ENCODE results near the gene KIF1A.
"Not testable (repeated sequence)": the region's sequence is repeated elsewhere in the genome, so short reads cannot be mapped to it uniquely, and the experiment has no call there.

The KIF1A gene

GRCh38 chr2:240716130-240716798, 103.8 kb downstream of the KIF1A start:
- no peak for DNase-seq

DNA sequence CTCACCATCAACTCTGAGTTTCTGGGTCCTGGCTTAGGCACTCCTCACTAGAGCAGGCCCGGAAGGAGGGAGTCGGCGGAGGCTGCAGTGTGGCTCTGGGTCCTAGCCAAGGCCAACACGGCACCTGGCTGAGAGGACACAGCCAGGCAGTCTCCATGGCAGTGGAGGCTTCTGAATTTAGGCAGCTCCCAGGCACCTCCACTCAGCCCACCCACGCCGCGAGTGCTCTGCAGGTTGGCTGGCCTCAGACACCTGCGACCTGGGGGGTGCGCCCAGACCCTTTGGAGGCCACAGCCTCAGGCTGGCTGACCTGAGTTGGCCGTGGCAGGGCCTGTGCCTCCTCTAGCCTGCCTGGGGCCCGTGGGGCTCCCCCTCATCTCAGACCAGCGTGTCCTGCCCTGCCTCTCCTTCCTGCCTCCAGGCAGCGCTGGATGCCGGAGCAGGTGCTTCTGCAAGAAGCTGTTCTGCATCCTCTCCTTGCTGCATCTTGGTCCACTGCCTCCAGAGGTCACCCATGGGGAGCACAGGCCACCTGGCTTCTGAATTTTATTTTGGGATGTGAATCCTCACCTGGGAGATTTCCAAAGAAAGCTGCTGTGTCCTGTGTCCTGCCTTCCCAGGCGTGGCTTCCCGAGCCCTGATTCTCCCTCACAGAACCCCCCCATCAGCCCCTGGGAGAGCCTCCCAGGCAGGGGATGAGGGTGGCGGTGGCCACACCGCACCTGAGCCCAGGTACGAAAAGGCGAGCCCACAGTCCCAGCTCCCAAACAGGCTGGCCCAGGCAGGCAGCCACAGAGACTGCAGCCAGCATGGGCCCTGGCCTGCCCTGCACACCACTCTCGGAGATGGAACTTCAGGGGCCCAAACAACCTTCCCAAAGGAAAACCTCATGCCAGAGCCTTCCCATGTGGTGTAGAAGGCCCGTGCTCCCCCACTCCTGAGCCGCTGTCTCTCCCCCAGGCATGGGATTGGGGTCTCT, 105.0 kb downstream of the KIF1A start:
- DNase-seq = no peak

GRCh38 chr2:240713928-240714746, 105.9 kb downstream of the KIF1A start:
- DNase-seq = no peak

DNA sequence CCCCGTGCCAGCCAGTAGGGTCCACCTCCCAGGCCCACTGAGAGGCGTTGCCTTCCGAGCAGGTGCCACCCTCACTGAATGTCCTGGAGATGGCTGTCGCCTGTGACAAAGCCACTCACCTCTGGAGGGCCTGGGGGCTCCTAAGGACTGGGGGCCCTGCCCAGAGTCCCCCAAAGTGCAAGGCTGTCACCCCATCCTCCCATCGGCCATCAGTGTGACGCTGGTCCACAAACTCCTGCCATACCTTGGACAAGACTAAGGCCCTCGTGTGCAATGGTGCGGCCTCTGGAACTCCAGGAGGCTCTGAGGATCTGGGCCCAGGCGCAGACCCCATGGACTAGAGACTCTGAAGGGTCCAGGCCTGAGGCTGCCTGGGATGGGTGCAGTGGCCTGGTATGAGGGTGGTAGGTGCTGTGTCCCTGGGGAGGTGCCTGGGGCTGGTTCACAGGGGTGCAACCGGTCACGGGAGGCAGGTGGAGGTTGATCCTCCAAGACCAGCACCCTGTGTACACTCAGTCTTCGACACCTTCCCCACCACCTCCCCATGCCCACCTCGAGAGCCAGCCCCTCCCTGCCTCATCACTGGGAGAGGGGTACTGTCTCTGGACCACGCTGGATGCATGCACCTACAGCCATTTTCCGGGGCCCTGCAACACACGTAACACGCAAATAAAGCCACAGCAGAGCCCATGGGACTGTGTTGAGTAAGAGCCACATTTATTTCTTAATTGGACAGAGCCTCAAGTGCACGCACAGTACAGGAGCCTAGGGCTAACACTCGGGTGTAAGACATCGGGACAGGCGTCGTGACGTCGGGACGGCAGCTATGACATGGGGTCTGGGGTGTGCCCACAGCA, 106.7 kb downstream of the KIF1A start:
- DNase-seq = no peak

GRCh38 chr2:240712121-240712520, 107.9 kb downstream of the KIF1A start:
- DNase-seq = no peak

GRCh38 chr2:240711701-240712100, 108.3 kb downstream of the KIF1A start:
- no peak for DNase-seq

DNA sequence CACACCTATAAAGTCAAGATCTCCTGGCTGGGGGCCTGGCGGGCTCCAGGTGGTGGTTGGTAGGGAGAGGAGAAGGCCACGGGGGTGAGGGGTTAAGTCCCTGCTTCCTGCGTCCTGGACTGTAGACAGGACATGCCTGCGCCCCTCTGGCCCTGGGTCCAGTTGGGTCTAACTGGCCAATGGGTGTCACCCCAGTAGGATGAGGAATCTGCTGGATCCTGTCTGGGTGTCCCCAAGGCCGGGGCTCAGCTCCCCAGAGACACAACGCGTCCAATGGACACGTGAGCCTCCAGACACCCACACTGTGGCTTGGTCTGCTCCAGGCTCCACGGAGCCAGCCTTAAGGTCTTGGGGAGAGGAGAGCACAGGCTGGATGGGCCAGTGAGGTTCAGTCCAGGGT, 108.7 kb downstream of the KIF1A start:
- DNase-seq = no peak

DNA sequence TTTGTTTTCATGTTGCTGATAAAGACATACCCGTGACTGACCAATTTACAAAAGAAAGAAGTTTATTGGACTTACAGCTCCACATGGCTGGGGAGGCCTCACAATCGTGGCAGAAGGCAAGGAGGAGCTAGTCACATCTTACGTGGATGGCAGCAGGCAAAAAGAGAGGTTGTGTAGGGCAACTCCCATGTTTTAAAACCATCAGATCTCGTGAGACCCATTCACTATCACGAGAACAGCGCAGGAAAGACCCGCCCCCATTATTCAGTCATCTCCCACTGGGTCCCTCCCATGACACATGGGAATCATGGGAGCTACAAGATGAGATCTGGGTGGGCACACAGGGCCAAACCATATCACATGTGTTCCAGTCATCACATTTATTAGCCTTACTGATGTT, 111.6 kb downstream of the KIF1A start:
- DNase-seq = no peak

- no peak for DNase-seq
Measured at GRCh38 chr2:240707821-240708220, 112.2 kb downstream of the KIF1A start.

- DNase-seq = no peak
Measured at GRCh38 chr2:240707043-240707756, 112.8 kb downstream of the KIF1A start.

GRCh38 chr2:240705204-240705791, 114.7 kb downstream of the KIF1A start:
- no peak for DNase-seq

- DNase-seq = no peak
Measured at GRCh38 chr2:240704651-240705050, 115.4 kb downstream of the KIF1A start.

GRCh38 chr2:240703417-240704341, 116.3 kb downstream of the KIF1A start:
- DNase-seq = no peak

DNA sequence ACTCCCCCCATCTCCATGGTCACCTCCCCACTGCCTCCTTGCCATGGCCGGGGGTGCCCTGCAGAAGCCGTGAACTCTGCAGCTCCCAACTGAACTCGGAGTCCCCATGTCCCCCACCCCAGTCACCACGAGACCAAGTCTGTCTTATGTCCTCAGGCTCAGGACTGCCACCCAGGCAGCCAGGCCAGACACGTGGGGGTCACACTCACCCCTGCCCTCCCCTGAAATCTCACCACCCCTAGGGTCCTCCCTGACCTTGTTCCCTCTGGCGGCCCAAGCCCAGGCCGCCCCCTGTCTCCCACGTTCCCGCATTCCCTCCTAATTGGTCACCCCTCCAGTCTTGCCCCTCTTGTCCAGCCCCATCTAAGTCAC, 117.4 kb downstream of the KIF1A start:
- no peak for DNase-seq

GRCh38 chr2:240701736-240702639, 118.0 kb downstream of the KIF1A start:
- DNase-seq = no peak

DNA sequence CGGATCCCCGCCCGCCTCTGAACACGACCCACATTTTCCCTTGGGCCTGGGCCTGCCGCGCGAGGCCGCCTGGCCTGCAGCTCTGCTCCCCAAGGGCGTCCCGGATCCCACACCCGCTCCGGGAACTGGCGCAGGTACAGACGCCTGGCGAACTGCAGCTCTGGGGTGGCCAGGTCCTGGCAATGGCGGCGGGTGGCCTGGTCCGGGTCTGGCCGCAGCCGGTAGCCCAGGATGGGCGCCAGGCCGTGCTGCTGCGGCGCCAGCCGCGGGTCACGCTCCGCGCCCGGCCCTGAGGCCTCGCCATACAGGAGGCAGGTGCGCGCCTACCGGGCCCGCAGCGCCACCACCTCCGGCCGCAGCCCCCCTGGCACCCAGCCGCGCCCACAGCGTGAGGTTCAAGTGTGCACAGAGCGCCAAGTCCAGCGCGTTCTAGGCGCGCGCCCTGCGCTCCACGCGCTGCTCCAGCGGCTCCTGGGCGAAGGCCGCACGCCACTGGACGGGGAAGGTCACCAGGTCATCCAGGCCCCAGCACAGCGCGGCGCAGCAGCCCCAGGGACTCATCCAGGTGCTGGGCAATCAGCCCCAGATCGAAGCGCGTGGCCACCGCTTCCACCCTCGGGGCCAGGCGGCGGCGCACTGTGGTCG, 118.8 kb downstream of the KIF1A start:
- DNase-seq = no peak

DNA sequence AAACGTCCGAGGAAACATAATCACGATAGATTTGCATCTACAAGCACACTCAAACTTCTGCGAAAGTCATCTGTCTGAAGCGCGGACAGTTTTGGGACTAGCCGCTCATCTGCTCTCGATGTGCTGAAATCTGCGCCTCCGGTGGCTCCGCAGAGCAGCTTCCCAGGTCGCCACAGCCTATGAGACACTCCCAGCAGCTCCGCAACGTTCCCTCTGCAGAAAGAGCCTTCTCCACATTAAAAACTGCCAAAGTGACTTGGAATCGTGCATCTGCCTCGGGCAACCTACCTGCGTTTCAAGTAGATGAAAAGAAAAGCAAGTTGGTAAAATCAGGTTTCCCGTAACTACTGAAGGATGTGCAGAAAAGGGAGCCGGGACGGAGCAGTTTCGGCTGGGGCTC, 119.4 kb downstream of the KIF1A start:
- DNase-seq = not testable (repeated sequence)

GRCh38 chr2:240699835-240700234, 120.2 kb downstream of the KIF1A start:
- not testable (repeated sequence) for DNase-seq

Measured in DMS79 (cell line).